Measurements from ENCODE around the gene YWHAE.

Gene YWHAE

DNA sequence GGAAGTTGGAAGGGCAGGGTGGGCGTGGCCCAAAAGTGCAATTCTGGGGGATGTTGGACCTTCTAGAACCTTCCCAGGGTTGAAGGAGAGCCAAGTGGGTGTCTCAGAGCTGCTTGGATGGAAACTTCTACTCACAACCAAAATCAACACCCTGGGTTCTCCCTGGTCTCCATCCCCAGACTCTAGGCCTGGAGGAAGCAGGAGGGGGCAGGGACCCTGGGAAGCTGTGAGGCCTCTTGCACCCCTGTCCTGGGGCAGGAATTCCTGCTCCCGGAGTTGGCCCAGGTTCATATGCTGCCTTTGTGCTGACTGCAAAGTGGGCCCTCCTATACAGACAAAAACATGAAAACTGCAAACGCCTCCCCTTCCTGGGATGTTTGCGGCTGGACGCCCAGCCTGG, 95.5 kb downstream of the YWHAE start:
- H3K27ac ChIP-seq: no peak overlapping the region
- TF ChIP-seq ZFX (IDR thresholded peaks at IDR 0.05; ENCODE audit: borderline replicate concordance): no peak
- TF ChIP-seq, protein P1, sequence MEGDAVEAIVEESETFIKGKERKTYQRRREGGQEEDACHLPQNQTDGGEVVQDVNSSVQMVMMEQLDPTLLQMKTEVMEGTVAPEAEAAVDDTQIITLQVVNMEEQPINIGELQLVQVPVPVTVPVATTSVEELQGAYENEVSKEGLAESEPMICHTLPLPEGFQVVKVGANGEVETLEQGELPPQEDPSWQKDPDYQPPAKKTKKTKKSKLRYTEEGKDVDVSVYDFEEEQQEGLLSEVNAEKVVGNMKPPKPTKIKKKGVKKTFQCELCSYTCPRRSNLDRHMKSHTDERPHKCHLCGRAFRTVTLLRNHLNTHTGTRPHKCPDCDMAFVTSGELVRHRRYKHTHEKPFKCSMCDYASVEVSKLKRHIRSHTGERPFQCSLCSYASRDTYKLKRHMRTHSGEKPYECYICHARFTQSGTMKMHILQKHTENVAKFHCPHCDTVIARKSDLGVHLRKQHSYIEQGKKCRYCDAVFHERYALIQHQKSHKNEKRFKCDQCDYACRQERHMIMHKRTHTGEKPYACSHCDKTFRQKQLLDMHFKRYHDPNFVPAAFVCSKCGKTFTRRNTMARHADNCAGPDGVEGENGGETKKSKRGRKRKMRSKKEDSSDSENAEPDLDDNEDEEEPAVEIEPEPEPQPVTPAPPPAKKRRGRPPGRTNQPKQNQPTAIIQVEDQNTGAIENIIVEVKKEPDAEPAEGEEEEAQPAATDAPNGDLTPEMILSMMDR (IDR thresholded peaks at IDR 0.05): no peak

DNA sequence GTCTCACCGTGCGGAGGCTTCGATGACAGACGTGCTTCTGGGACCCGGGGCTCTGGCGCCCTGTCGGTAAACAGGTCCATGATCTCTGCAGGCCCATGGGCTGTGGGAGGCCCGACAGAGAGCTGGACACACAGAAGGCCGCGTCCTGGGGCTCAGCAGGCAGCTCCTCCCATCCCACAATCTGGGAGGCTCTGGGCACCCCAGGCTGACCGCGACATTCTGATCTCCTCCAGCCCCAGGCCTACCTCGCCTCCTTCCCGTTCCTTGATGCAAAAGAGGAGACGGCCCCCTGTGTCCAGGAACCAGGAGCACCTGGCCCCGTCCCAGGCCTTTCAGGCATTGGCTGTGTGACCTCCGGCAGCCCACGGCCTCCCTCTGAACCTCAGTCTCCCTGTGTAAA, 97.3 kb downstream of the YWHAE start:
- TF ChIP-seq ZFX (IDR thresholded peaks at IDR 0.05; ENCODE audit: borderline replicate concordance): no peak
- TF ChIP-seq, protein P1 (IDR thresholded peaks at IDR 0.05): no peak
- no peak overlapping the region for H3K27ac ChIP-seq

- TF ChIP-seq ZFX (IDR thresholded peaks at IDR 0.05; ENCODE audit: borderline replicate concordance): no peak
Measured at GRCh38 chr17:1301546-1301945, 98.5 kb downstream of the YWHAE start.

GRCh38 chr17:1300371-1300905, 99.6 kb downstream of the YWHAE start:
- TF ChIP-seq ZFX (IDR thresholded peaks at IDR 0.05; ENCODE audit: borderline replicate concordance): no peak
- TF ChIP-seq, protein P1 (IDR thresholded peaks at IDR 0.05): no peak
- no peak overlapping the region for H3K27ac ChIP-seq

More at GRCh38 chr17:1301546-1301945, 98.5 kb downstream of the YWHAE start:
- no peak overlapping the region for H3K27ac ChIP-seq

DNA sequence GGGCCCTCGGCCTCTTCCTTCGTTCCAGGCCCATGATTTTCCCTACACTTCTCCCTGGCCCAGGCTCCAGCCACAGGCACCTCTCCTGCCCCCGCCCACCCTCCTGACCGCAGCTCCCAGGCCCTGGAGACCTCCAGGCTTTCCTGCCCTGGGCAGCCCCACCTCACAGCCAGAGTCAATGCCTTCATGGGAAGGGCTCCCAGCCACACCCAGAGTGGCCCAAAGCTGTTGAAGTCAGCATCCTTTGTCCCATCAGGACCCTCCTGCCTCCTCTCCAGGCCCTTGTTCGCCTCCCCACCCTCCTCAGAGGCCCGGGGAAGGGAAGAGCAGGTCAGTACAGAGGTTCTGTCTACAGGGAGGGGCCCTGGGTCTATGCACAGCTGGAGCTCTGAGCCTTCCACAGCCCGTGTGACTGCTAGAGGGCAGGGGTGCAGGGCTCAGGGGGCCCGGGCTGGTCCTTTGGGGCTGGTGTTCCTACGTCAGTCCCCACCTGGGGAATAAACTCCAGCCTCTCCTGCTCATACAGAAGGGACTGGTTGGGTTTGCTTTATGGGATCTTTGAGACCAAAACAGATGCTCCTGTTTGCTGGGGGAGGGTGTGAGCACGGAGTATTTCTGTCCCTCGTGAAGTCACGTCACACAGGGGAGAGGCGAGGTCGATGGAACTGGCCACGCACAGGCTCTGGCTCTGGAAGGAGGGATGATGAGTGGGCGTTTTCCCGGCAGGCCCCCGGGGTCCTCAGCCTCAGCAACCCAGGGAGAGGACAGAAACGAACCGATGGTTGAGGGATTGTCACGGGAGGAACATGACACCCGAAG, 100.3 kb downstream of the YWHAE start:
- TF ChIP-seq, protein P1 (IDR thresholded peaks at IDR 0.05): no peak
- TF ChIP-seq ZFX (IDR thresholded peaks at IDR 0.05; ENCODE audit: borderline replicate concordance): no peak
- no peak overlapping the region for H3K27ac ChIP-seq

- TF ChIP-seq, protein P1 (IDR thresholded peaks at IDR 0.05): no peak
- TF ChIP-seq ZFX (IDR thresholded peaks at IDR 0.05; ENCODE audit: borderline replicate concordance): no peak
Measured at GRCh38 chr17:1298606-1299005, 101.4 kb downstream of the YWHAE start.

More at GRCh38 chr17:1298606-1299005, 101.4 kb downstream of the YWHAE start:
- H3K27ac ChIP-seq: no peak overlapping the region
